NCI-H2081 (cell line): ENCODE measurements around the gene C11orf68.
A peak's percentile ranks its signal among the peaks of the same experiment; 100 is the strongest.
"Not testable (repeated sequence)": the region's sequence is repeated elsewhere in the genome, so short reads cannot be mapped to it uniquely, and the experiment has no call there.

Experiments
- DNase-seq, 2 experiments: peaks; one replicate each; lab custom pipeline; 2025; lab: John Stamatoyannopoulos, UW

The C11orf68 gene

GRCh38 chr11:65918211-65919140 is at the start of gene C11orf68:
C11orf68 (minus strand) TSS chr11:65919062; CDS start chr11:65919031, 31 bp downstream.
- DNase-seq = peak; percentile 18 to 28

GRCh38 chr11:65967329-65967934 is 48.6 kb upstream of the C11orf68 start:
- DNase-seq = no peak

- DNase-seq = no peak
Observed at GRCh38 chr11:65965986-65966762, 47.3 kb upstream of the C11orf68 start.

- DNase-seq = no peak
Observed at GRCh38 chr11:65964906-65965305, 46.0 kb upstream of the C11orf68 start.

DNA sequence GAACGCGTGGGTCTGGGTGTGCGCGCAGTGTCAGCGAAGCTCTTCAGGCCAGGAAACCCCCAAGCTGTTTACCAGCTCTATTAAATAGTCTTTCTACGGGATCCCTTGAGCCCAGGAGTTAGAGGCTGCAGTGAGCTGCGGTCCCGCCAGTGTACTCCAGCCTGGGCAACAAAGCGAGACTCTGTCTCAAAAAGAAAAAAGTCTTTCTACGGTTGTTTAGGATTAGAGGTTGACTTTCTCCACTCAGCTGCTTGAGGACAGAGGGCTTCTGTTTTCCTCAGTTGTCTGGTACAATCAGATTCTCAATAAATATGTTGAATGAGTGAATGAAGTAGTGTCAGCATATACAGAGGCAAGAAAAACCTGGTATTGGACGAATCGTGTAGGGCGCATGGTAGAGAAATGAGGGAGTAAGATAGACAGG is 43.3 kb upstream of the C11orf68 start:
- no peak for DNase-seq

DNA sequence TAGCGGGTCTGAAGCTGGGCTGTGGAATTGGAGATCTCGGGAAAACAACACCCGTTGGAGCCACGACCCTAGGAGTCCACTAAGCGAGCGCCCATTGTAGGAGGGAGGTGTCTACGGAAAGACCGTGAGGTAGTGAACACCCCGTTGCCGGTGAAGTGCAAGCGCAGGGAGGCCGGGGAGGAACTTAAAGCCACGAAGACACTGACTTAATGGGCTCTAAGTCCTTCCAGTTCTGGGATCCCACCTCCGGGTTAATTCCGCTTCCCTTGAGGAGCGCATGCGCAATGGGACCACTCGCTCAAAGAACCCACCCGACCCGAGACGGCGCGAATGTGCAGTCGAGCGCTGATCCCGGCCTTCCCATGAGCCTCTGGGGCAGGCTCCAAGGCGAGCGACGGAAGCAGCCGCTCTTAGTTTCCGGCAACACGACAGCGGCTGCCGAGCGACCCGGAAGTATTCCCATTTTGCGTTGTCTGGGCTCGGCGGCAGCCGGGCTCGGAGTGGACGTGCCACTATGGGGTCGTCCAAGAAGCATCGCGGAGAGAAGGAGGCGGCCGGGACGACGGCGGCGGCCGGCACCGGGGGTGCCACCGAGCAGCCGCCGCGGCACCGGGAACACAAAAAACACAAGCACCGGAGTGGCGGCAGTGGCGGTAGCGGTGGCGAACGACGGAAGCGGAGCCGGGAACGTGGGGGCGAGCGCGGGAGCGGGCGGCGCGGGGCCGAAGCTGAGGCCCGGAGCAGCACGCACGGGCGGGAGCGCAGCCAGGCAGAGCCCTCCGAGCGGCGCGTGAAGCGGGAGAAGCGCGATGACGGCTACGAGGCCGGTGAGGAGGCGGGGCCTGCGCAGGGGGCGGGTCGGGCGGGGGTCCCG is 42.6 kb upstream of the C11orf68 start, which contains the start of gene SART1:
TSS of gene SART1 (plus strand) at position 468 of the 874 bp plus-strand sequence. CDS start at position 515, 47 bp downstream.
- DNase-seq = peak; percentile 97

DNA sequence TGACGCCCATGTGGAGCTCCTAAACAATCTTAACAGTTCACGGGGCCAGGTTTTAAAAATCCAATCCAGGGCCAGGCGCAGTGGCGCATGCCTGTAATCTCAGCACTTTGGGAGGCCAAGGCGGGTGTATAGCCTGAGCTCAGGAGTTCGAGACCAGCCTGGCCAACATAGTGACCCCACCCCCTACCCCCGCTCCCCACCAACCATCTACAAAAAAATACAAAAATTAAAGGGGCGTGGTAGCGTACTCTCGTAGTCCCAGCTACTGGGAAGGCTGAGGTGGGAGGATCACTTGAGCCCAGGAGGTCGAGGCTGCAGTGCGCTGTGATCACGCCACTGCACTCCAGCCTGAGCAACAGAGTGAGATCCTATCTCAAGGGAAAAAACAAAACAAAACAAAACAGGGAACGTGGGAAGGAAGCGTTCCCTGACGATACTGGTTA is 42.0 kb upstream of the C11orf68 start:
- DNase-seq = no peak

DNA sequence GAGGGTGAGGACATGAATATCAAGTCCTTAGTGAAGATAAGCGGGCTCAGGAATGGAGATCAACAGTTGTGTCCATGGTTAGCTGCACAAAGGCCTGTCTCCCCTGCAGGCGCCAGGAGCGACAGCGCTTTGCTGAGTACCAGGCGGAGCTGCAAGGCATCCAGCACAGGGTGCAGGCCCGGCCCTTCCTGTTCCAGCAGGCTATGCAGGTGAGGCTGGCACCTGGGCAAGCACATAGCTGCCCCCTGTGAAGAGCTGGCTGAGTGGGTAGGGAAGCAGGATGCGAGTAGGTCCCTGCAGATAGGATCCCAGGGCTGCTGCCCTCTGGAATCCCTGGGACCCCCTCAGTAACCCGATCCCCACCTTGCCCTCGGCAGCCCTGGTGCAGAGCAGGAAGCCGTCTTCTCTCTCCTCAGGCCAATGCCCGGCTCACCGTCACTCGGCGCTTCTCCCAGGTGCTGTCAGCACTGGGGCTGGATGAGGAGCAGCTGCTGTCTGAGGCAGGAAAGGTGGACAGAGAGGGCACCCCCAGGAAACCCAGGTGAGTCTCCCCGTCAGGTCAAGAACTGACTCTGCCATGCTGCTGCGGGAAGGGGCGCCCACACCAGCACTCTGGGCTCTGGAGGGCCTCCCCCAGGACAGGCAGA is 40.0 kb upstream of the C11orf68 start:
- no peak for DNase-seq

GRCh38 chr11:65958291-65958690 is 39.4 kb upstream of the C11orf68 start:
- DNase-seq = no peak

- no peak for DNase-seq
Observed at GRCh38 chr11:65954771-65955170, 35.9 kb upstream of the C11orf68 start.

GRCh38 chr11:65953471-65953870 is 34.6 kb upstream of the C11orf68 start:
- no peak for DNase-seq

DNA sequence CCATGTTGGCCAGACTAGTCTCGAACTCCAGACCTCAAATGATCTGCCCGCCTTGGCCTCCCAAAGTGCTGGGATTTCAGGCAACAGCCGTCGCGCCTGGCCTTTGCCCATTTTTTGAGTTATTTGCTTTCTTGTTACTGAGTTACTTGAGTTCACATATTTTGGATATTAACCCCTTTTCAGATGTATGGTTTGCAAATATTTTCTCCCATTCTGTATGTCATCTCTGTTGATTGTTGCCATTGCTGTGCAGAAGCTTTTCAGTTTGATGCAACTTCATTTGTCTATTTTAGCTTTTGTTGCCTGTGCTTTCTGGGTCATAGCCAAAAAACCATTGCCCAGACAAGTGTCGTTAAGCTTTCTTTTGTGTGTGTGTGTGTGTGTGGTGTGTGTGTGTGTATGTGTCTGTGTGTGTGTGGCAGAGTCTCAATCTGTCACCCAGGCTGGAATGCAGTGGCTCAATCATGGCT is 33.2 kb upstream of the C11orf68 start:
- no peak for DNase-seq

- DNase-seq = not testable (repeated sequence)
Observed at GRCh38 chr11:65951641-65952040, 32.8 kb upstream of the C11orf68 start.

- DNase-seq = not testable (repeated sequence)
Observed at GRCh38 chr11:65950711-65951110, 31.8 kb upstream of the C11orf68 start.

DNA sequence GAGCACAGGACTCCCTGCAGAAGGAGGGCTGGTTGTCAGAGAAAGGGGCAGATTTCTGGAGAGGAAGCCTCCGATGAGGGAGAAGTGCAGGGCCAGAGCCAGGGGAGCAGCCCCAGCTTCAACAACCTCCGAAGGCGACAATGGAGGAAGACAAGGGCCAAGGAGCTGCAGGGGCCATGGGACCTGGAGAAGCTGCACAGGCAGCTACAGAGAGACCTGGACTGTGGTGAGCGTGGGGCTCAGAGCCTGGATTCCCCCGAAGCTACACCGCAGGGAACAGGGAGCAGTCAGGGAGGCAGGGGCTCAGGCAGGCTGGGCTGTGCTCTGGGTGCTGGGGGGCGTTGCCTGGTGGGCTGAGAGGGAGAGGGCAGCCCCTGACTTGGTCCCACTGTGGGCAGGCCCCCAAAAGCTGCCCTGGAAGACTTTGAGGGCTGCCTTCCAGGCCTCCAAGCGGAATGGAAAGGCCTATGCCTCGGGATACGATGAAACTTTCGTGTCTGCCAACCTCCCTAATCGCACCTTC is 28.8 kb upstream of the C11orf68 start:
- no peak for DNase-seq

GRCh38 chr11:65947133-65947532 is 28.3 kb upstream of the C11orf68 start:
- DNase-seq = no peak

DNA sequence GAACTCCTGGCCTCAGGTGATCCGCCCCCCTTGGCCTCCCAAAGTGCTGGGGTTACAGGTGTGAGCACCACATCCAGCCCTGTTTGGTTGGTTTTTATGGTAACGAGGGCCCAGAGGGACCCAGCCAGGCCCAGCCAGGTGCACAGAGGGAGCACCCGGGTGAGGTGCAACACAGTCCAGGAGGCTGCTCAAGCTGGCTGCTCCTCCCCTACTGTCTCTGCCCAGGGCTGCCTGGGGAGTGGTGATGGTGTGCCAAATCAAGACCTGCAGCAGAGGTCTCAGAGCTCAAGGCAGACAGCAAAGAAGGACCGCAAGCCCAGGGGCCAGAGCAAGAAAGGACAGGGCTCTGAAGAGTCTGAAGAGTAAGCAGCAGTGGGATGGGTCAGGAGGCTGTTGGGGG is 27.8 kb upstream of the C11orf68 start:
- no peak for DNase-seq

DNA sequence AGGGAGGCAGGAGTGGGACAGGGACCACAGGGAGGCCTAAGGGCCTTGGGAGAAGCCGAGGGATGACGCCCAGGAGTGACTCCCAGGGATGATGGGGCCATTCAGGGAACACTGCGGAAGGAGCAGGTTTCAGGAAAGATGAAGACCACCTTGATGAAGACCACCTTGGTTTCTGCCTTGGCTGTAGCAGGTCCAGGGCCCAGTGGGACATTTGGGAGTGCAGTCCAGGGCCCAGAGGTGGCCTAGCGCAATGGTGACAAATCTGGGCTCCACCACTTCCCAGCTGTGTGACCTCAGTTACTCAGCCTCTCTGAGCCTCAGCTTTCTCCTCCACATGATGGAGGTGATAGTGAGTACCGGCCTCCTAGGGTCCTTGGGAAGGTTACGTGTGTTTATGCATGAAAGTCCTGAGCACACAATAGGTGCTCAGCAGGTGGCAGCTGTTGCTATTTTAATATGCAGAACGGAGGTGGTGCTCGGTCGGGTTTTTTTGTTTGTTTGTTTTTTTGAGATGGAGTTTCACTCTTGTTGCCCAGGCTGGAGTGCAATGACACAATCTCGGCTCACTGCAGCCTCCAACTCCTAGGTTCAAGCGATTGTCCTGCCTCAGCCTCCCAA is 27.2 kb upstream of the C11orf68 start:
- DNase-seq = no peak

- DNase-seq = no peak
Observed at GRCh38 chr11:65945430-65945911, 26.6 kb upstream of the C11orf68 start, which contains the start of gene TSGA10IP. TSGA10IP (plus strand) TSS chr11:65945480; CDS start chr11:65945676, 196 bp downstream.

DNA sequence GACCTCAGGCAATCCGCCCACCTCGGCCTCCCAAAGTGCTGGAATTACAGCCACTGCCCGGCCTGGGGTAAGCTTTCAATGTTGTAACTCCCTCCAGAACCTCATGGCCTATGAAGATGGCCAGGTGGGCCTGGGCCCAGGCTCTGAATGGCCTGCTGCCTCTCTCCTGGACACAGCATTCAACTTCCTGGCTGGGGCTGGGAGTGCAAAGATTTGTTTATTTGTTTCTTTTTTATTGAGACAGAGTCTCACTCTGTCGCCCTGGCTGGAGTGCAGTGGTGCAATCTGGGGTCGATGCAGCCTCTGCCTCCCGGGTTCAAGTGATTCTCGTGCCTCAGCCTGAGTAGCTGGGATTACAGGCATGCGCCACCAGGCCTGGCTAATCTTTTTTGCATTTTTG is 25.9 kb upstream of the C11orf68 start:
- DNase-seq = no peak
